Pancreas (tissue), 10 donors: ENCODE data around the gene NOD2. TPM values are rescaled to one million over a fixed set of nuclear protein-coding genes. Genes with fewer than 3 reads are reported as not detected.

Source experiments
- ATAC-seq, 4 donors: fragments of 200-7000 bp; cut with Tn5 transposase; one replicate each; pipeline versions ENCODE4 v1.8.0 to v1.9.1; 2020; ENCODE audit warnings: mild to moderate bottlenecking in 4 of 4, moderate library complexity in 4 of 4
- DNase-seq, 6 donors: peaks; one replicate each; pipeline ENCODE4 v3.0.0-alpha.2; 2020
- FAIRE-seq: peaks from 2 replicates; lab custom pipeline; 2012; peaks lifted over from hg19 to GRCh38; lab: Jason Lieb, UNC
- H3K27ac ChIP-seq, 4 donors: fragments of 200-600 bp; sonication (generic); 1 replicate in 3 of 4; 2 replicates in 1 of 4; pipeline versions ENCODE4 v1.5.0 to v1.8.0; 2020
- H3K27me3 ChIP-seq, 4 donors: fragments of 200-600 bp; one replicate each; pipeline ENCODE4 v1.8.0; 2021
- H3K36me3 ChIP-seq, 3 donors: fragments of 200-600 bp; sonication (generic) in 1 of 3; one replicate each; pipeline versions ENCODE4 v1.5.0 to v1.8.0; 2020 to 2021
- H3K4me1 ChIP-seq, 3 donors: fragments of 200-600 bp; one replicate each; pipeline ENCODE4 v1.8.0; 2021
- H3K4me3 ChIP-seq, 4 donors: fragments of 200-600 bp; sonication (generic) in 2 of 4; one replicate each; pipeline versions ENCODE4 v1.5.0 to v1.8.0; 2020 to 2021
- H3K9me3 ChIP-seq, 4 donors: fragments of 200-600 bp; one replicate each; pipeline ENCODE4 v1.8.0; 2021
- CTCF ChIP-seq, 4 donors: fragments of 200-600 bp; sonication (generic) in 3 of 4; IDR thresholded peaks; one replicate each; pipeline versions ENCODE4 v1.5.0 to v1.8.0; 2021; ENCODE audit warnings: antibody characterized with exemption in 4 of 4
- WGBS, 2 donors: extraction: QIAGEN DNeasy Blood & Tissue Kit; methylation state at CpG; one replicate each; pipeline ENCODE4 v1.1.7; 2013; 5-methylcytosine and 5-hydroxymethylcytosine counted together
- intact Hi-C, 3 donors: fragments of 100-400 bp; cut with DNase I; formaldehyde crosslinking; loops; one replicate each; pipeline versions ENCODE4 v1.11.1 to v1.14.2; 2022
- polyA plus RNA-seq, 2 donors: library from polyadenylated mRNA; stranded (reverse); fragments of 200-250 nt; gene quantifications; one replicate each; pipeline ENCODE4 v1.2.3, GENCODE V29; 2013
- total RNA-seq, 6 donors: library from RNA; stranded (reverse); fragmentation: NEBNext Ultra II Directional in 4 of 6; extraction: Animal tissue kit (Norgen Biotek cat#: 25700) in 4 of 6; gene quantifications; one replicate each; pipeline versions ENCODE4 v1.2.1 to v1.2.4, GENCODE V29; 2021 to 2023
- donor health status: healthy with polysubstance abuse.
- donor health status: DM: no; HTN: no; CAD: no; lungs with moderate emphysema.
- donor health status: DM: no; HTN: no; CAD: no.
- donor health status: control.
- donor health status: control.
- donor health status: Bipolar disorder and iron deficiency.
- donor health status: DM: yes; HTN: yes; CAD: no.
- donor health status: DM: no; HTN: no; CAD: no.
- donor health status: DM: no; HTN: no; CAD: no.
- donor health status: DM: yes; HTN: yes; CAD: no.

Gene NOD2
- total and polyA plus RNA-seq, 8 donors: 0.08 to 2.1 (median 0.27) TPM

GRCh38 chr16:50646345-50646744 is 47.1 kb upstream of the NOD2 start:
- ATAC-seq (no peak), FAIRE-seq (no peak), DNase-seq (peak in 1 of 6 donors; percentile 2)
- Histone ChIP-seq H3K36me3 (no peaks in the 10 kb centered on the region), H3K27ac (no peak overlapping the region), H3K9me3 (no peaks in the 10 kb centered on the region), H3K27me3 (no peaks in the 10 kb centered on the region), H3K4me3 (no peak overlapping the region), H3K4me1 (no peaks in the 10 kb centered on the region)
- WGBS, 2 donors: 74 to 75% methylated on average over 8 of the region's 8 CpGs
- intact Hi-C loops: loop anchor here in 1 of 3 donors (10.0 kb wide), 1 partner anchor 272 kb away; no protein-coding TSS in a partner anchor
- TF ChIP-seq CTCF (IDR thresholded peaks at IDR 0.05): no peak

- intact Hi-C loops: no loop called here
- DNase-seq (peak in 1 of 6 donors; percentile 16), FAIRE-seq (no peak), ATAC-seq (no peak)
- WGBS, 2 donors: 98 to 99% methylated on average over 3 of the region's 3 CpGs
- no peaks in the 10 kb centered on the region for H3K27me3 ChIP-seq
- no peak overlapping the region for H3K27ac ChIP-seq
- no peaks in the 10 kb centered on the region for H3K36me3 ChIP-seq
- H3K4me3 ChIP-seq: no peak overlapping the region
- no peak for TF ChIP-seq CTCF (IDR thresholded peaks at IDR 0.05)
- no peaks in the 10 kb centered on the region for H3K9me3 ChIP-seq
- peaks cover 14 to 26% (median 25%) of the 10 kb centered on the region in 3 donors for H3K4me1 ChIP-seq
Measured at GRCh38 chr16:50651835-50652438, 41.5 kb upstream of the NOD2 start.

- TF ChIP-seq CTCF (IDR thresholded peaks at IDR 0.05): no peak
- FAIRE-seq: no peak
- Histone ChIP-seq H3K27ac (no peak overlapping the region), H3K27me3 (no peaks in the 10 kb centered on the region), H3K36me3 (no peaks in the 10 kb centered on the region), H3K9me3 (no peaks in the 10 kb centered on the region), H3K4me1 (peaks cover 18 to 29% (median 28%) of the 10 kb centered on the region in 3 donors), H3K4me3 (no peak overlapping the region)
- no peak for ATAC-seq
- DNase-seq: no peak
- intact Hi-C loops: no loop called here
- WGBS, 2 donors: 69 to 78% methylated on average over 14 of the region's 14 CpGs
Measured at GRCh38 chr16:50652836-50653425, 40.5 kb upstream of the NOD2 start.

- no peaks in the 10 kb centered on the region for H3K9me3 ChIP-seq
- peak overlapping the region in 2 of 4 donors; percentile 15 to 38 for H3K4me3 ChIP-seq
- H3K27me3 ChIP-seq: no peaks in the 10 kb centered on the region
- no peaks in the 10 kb centered on the region for H3K36me3 ChIP-seq
- ATAC-seq (peak; percentile 77 to 85 (median 82)), FAIRE-seq (no peak), DNase-seq (peak; percentile 71 to 96 (median 91))
- H3K4me1 ChIP-seq: peaks cover 18 to 31% (median 30%) of the 10 kb centered on the region in 3 donors
- 35 to 40% methylated on average over 11 of the region's 11 CpGs for WGBS, 2 donors
- peak overlapping the region; percentile 12 to 64 (median 49) for H3K27ac ChIP-seq
- TF ChIP-seq CTCF (IDR thresholded peaks at IDR 0.05): no peak
- intact Hi-C loops: no loop called here
Measured at GRCh38 chr16:50653633-50654519, 39.5 kb upstream of the NOD2 start.
